IMR-90 (cell line): ENCODE results near the gene TNFRSF9. TPM values are rescaled to one million over a fixed set of nuclear protein-coding genes. Genes with fewer than 3 reads are reported as not detected.

Source experiments
- ATAC-seq: fragments of 200-7000 bp; cut with Tn5 transposase; 2 replicates; pipeline ENCODE4 v1.9.1; 2020; ENCODE audit warnings: low read depth, mild to moderate bottlenecking, moderate library complexity
- BruUV-seq: library from RNA; stranded (reverse); fragments of 400-500 nt; replicated peaks from 2 replicates; lab custom pipeline; 2021; lab: Mats Ljungman, UMichigan
- CTCF ChIA-PET: fragments of 300-600 bp; formaldehyde crosslinking; extraction: SDS; loops from one replicate; lab custom pipeline; 2021; ENCODE audit warnings: antibody characterized with exemption; lab: Yijun Ruan, JAX
- POLR2A ChIA-PET: fragments of 300-600 bp; sonication (Branson Sonifier 250); formaldehyde crosslinking; loops from one replicate; lab custom pipeline; 2022; ENCODE audit warnings: antibody characterized with exemption; ENCODE audit not compliant: unreplicated experiment; lab: Charles Lee
- DNase-seq: peaks from one replicate; pipeline ENCODE4 v3.0.0; 2013
- H2AFZ ChIP-seq: replicated peaks from 2 replicates; pipeline ENCODE3; 2013; ENCODE audit warnings: low read length, mild to moderate bottlenecking; ENCODE audit not compliant: poor library complexity
- H2AK5ac ChIP-seq: 2 replicates; pipeline ENCODE4 v1.6.1; 2013; ENCODE audit warnings: low read depth, low read length, inconsistent platforms
- H2AK9ac ChIP-seq: replicated peaks from 2 replicates; pipeline ENCODE3; 2013; ENCODE audit warnings: mild to moderate bottlenecking, low read depth, low read length, moderate library complexity; ENCODE audit not compliant: poor library complexity
- H2BK120ac ChIP-seq: 2 replicates; pipeline ENCODE4 v1.6.1; 2013; ENCODE audit warnings: low read depth, low read length, inconsistent platforms
- H2BK15ac ChIP-seq: 3 replicates; pipeline ENCODE4 v1.6.1; 2013; ENCODE audit warnings: low read depth, low read length, inconsistent platforms
- H2BK20ac ChIP-seq: 2 replicates; pipeline ENCODE4 v1.6.1; 2013; ENCODE audit warnings: low read depth, mild to moderate bottlenecking, inconsistent platforms, low read length, moderate library complexity
- H2BK5ac ChIP-seq: 2 replicates; pipeline ENCODE4 v1.6.1; 2013; ENCODE audit warnings: mild to moderate bottlenecking, low read depth, low read length, inconsistent platforms; ENCODE audit not compliant: poor library complexity, severe bottlenecking
- H3K14ac ChIP-seq: replicated peaks from 2 replicates; pipeline ENCODE4 v1.6.1; 2013; ENCODE audit warnings: low read depth, low read length, inconsistent platforms
- H3K18ac ChIP-seq: 2 replicates; pipeline ENCODE4 v1.6.1; 2013; ENCODE audit warnings: low read depth, low read length, control low read depth
- H3K23ac ChIP-seq: 2 replicates; pipeline ENCODE4 v1.6.1; 2013; ENCODE audit warnings: low read depth, low read length, inconsistent platforms
- H3K27ac ChIP-seq: 2 replicates; pipeline ENCODE4 v1.5.1; 2013; ENCODE audit warnings: mild to moderate bottlenecking, control low read depth, low read length; ENCODE audit not compliant: insufficient read depth
- H3K27me3 ChIP-seq: 2 replicates; pipeline ENCODE4 v1.6.1; 2013; ENCODE audit warnings: low read length; ENCODE audit not compliant: control insufficient read depth, insufficient read depth
- H3K36me3 ChIP-seq: 2 replicates; pipeline ENCODE4 v1.6.1; 2013; ENCODE audit warnings: low read length, mixed read lengths; ENCODE audit not compliant: control insufficient read depth, insufficient read depth
- H3K4ac ChIP-seq: 2 replicates; pipeline ENCODE4 v1.6.1; 2013; ENCODE audit warnings: low read depth, low read length, inconsistent platforms
- H3K4me1 ChIP-seq: 2 replicates; pipeline ENCODE4 v1.6.1; 2013; ENCODE audit warnings: low read length, mixed read lengths; ENCODE audit not compliant: control insufficient read depth, insufficient read depth
- H3K4me2 ChIP-seq: 2 replicates; pipeline ENCODE4 v1.6.1; 2013; ENCODE audit warnings: low read depth, mild to moderate bottlenecking, control low read depth, low read length, moderate library complexity
- H3K4me3 ChIP-seq: 2 replicates; pipeline ENCODE4 v1.5.1; 2013; ENCODE audit warnings: low read depth, mild to moderate bottlenecking, control low read depth, low read length, moderate library complexity; ENCODE audit not compliant: insufficient read depth
- H3K56ac ChIP-seq: 2 replicates; pipeline ENCODE4 v1.6.1; 2013; ENCODE audit warnings: low read length, inconsistent platforms; ENCODE audit not compliant: insufficient read depth; ENCODE audit errors: extremely low read depth
- H3K79me1 ChIP-seq, 2 experiments: 2 replicates each; pipeline ENCODE4 v1.6.1; 2013; ENCODE audit warnings: low read length in 2 of 2, inconsistent platforms in 1 of 2, low read depth in 1 of 2
- H3K9ac ChIP-seq: 2 replicates; pipeline ENCODE4 v1.6.1; 2013; ENCODE audit warnings: low read depth, low read length, control low read depth
- H3K9me1 ChIP-seq: 2 replicates; pipeline ENCODE4 v1.6.1; 2013; ENCODE audit warnings: low read length, inconsistent platforms; ENCODE audit not compliant: insufficient read depth
- H3K9me3 ChIP-seq: 2 replicates; pipeline ENCODE4 v1.6.1; 2013; ENCODE audit warnings: low read length; ENCODE audit not compliant: control insufficient read depth, insufficient read depth
- H4K20me1 ChIP-seq: 2 replicates; pipeline ENCODE4 v1.6.1; 2013; ENCODE audit warnings: low read length, inconsistent platforms; ENCODE audit not compliant: insufficient read depth
- H4K5ac ChIP-seq: 2 replicates; pipeline ENCODE4 v1.6.1; 2013; ENCODE audit warnings: mild to moderate bottlenecking, low read depth, low read length, control low read depth
- H4K8ac ChIP-seq, 2 experiments: 2 replicates each; pipeline ENCODE4 v1.6.1; 2013; ENCODE audit warnings: low read depth in 2 of 2, low read length in 2 of 2, control low read depth in 1 of 2, inconsistent platforms in 1 of 2
- H4K91ac ChIP-seq: 2 replicates; pipeline ENCODE4 v1.6.1; 2013; ENCODE audit warnings: low read depth, low read length, inconsistent platforms; ENCODE audit not compliant: insufficient read depth
- BHLHE40 ChIP-seq: fragments of 150-350 bp; IDR thresholded peaks from 2 replicates; pipeline ENCODE4 v1.6.1; 2016; ENCODE audit warnings: mild to moderate bottlenecking, low read depth, low read length
- CEBPB ChIP-seq: IDR thresholded peaks from 2 replicates; pipeline ENCODE4 v1.6.1; 2012; ENCODE audit warnings: low read depth, low read length, improper control_type of control experiment
- CHD1 ChIP-seq: IDR thresholded peaks from 2 replicates; pipeline ENCODE4 v1.6.1; 2012; ENCODE audit warnings: low read depth, low read length, improper control_type of control experiment
- CTCF ChIP-seq: conservative IDR thresholded peaks from 2 replicates; pipeline ENCODE4 v1.5.1; 2012; ENCODE audit warnings: mild to moderate bottlenecking, low read depth, low read length, improper control_type of control experiment
- ELK1 ChIP-seq: fragments of 150-350 bp; IDR thresholded peaks from 2 replicates; pipeline ENCODE4 v1.6.1; 2016; ENCODE audit warnings: low read depth, mild to moderate bottlenecking, low read length, moderate library complexity, borderline replicate concordance
- FOS ChIP-seq: fragments of 150-350 bp; IDR thresholded peaks from 2 replicates; pipeline ENCODE4 v1.6.1; 2016; ENCODE audit warnings: low read depth, low read length
- MAFK ChIP-seq: IDR thresholded peaks from 2 replicates; pipeline ENCODE4 v1.6.1; 2012; ENCODE audit warnings: low read depth, low read length, improper control_type of control experiment
- MAZ ChIP-seq: IDR thresholded peaks from 2 replicates; pipeline ENCODE4 v1.6.1; 2012; ENCODE audit warnings: low read depth, mild to moderate bottlenecking, low read length, improper control_type of control experiment, moderate library complexity, borderline replicate concordance
- MXI1 ChIP-seq: IDR thresholded peaks from 2 replicates; pipeline ENCODE4 v1.6.1; 2012; ENCODE audit warnings: low read depth, mild to moderate bottlenecking, low read length, moderate library complexity, borderline replicate concordance
- NFE2L2 ChIP-seq: fragments of 150-350 bp; IDR thresholded peaks from 2 replicates; pipeline ENCODE4 v1.6.1; 2016; ENCODE audit warnings: low read depth, mild to moderate bottlenecking, low read length
- POLR2A ChIP-seq: IDR thresholded peaks from 2 replicates; pipeline ENCODE4 v1.6.1; 2012; ENCODE audit warnings: mild to moderate bottlenecking, low read depth, low read length
- RAD21 ChIP-seq: IDR thresholded peaks from 2 replicates; pipeline ENCODE4 v1.6.1; 2012; ENCODE audit warnings: low read length, improper control_type of control experiment
- RCOR1 ChIP-seq: IDR thresholded peaks from 2 replicates; pipeline ENCODE4 v1.6.1; 2012; ENCODE audit warnings: mild to moderate bottlenecking, low read length, improper control_type of control experiment; ENCODE audit not compliant: insufficient replicate concordance
- RFX5 ChIP-seq: IDR thresholded peaks from 2 replicates; pipeline ENCODE4 v1.8.0; 2012; ENCODE audit warnings: low read depth, mild to moderate bottlenecking, low read length, moderate library complexity
- SMC3 ChIP-seq: fragments of 150-350 bp; IDR thresholded peaks from 2 replicates; pipeline ENCODE4 v1.6.1; 2016; ENCODE audit warnings: low read depth, mild to moderate bottlenecking, antibody characterized with exemption, low read length, moderate library complexity
- USF2 ChIP-seq: fragments of 150-350 bp; IDR thresholded peaks from 2 replicates; pipeline ENCODE4 v1.6.1; 2017; ENCODE audit warnings: mild to moderate bottlenecking, antibody characterized with exemption, low read length, low read depth
- WGBS, 2 experiments: methylation state at CpG; one replicate each; pipeline versions ENCODE4 v1.1.5 to v1.1.7; 2013; ENCODE audit warnings: missing lambda C conversion rate in 2 of 2; ENCODE audit not compliant: insufficient read length in 1 of 2; ENCODE audit errors: extremely low coverage in 2 of 2; 5-methylcytosine and 5-hydroxymethylcytosine counted together
- dilution Hi-C: fragments of 300-500 bp; cut with HindIII; formaldehyde crosslinking; loops from one replicate; pipeline ENCODE4 v1.14.3; 2018; ENCODE audit warnings: low sequenced_read_pairs; ENCODE audit not compliant: unreplicated experiment
- in situ Hi-C: fragments of 300-500 bp; cut with MboI; formaldehyde crosslinking; loops from 3 replicates; pipeline ENCODE4 v1.14.3; 2019; ENCODE audit warnings: low sequenced_read_pairs, inconsistent platforms, mixed read lengths
- intact Hi-C: fragments of 100-400 bp; cut with micrococcal nuclease; formaldehyde crosslinking; loops from 2 replicates; pipeline ENCODE4 v1.10.0; 2022
- polyA plus RNA-seq, 3 experiments: library from polyadenylated mRNA; depleted of rRNA; stranded (reverse); fragments of >200 nt; gene quantifications; 2 replicates each; pipeline ENCODE4 v1.2.3, GENCODE V29; 2012; ENCODE audit warnings: low replicate concordance in 1 of 3
- total RNA-seq: library from RNA; depleted of rRNA; stranded (reverse); fragments of >200 nt; gene quantifications from 2 replicates; pipeline ENCODE4 v1.2.3, GENCODE V29; 2012

Gene TNFRSF9
- total and polyA plus RNA-seq, 2 of the 4 experiments (the other 2 are of a cell fraction) = 0.43 to 0.72 TPM

- H3K4me3 ChIP-seq = no peak overlapping the region
- H4K91ac ChIP-seq = no peak overlapping the region
- no peak overlapping the region for H4K8ac ChIP-seq
- peaks cover 6% of the 10 kb centered on the region; the same call in 1 of the 2 replicates for H3K27me3 ChIP-seq
- H3K79me1 ChIP-seq = no peaks in the 10 kb centered on the region
- no peak overlapping the region for H2BK120ac ChIP-seq
- no TSS peak for BruUV-seq
- H3K4ac ChIP-seq = no peak overlapping the region
- intact Hi-C loops (no loop called here), in situ Hi-C loops (no loop called here), dilution Hi-C loops (no loop called here)
- no peak overlapping the region for H2AK9ac ChIP-seq
- TF ChIP-seq BHLHE40 = no peak
- no peak for TF ChIP-seq CHD1
- no peak for TF ChIP-seq ELK1
- TF ChIP-seq NFE2L2 = no peak
- TF ChIP-seq FOS = no peak
- no peak for TF ChIP-seq RAD21
- no peak for TF ChIP-seq MAZ
- no peak for TF ChIP-seq MAFK
- TF ChIP-seq RCOR1 = no peak
- no peak for TF ChIP-seq CTCF
- no peak for TF ChIP-seq SMC3
- TF ChIP-seq USF2 = no peak
- no peak for TF ChIP-seq POLR2A
- TF ChIP-seq MXI1 = no peak
- no peak for TF ChIP-seq RFX5
- TF ChIP-seq CEBPB = no peak
- H3K18ac ChIP-seq = no peak overlapping the region
- H3K9me3 ChIP-seq = no peaks in the 10 kb centered on the region
- H3K36me3 ChIP-seq = no peaks in the 10 kb centered on the region
- no peak overlapping the region for H3K14ac ChIP-seq
- peaks cover 2% of the 10 kb centered on the region for H3K4me1 ChIP-seq
- H2AFZ ChIP-seq = peak overlapping the region; percentile 67
- DNase-seq (no peak), ATAC-seq (no peak)
- POLR2A ChIA-PET = no interaction called here
- no peak overlapping the region for H3K4me2 ChIP-seq
- no peak overlapping the region for H3K27ac ChIP-seq
- no peak overlapping the region for H2BK20ac ChIP-seq
- no peak overlapping the region for H2BK15ac ChIP-seq
- WGBS, 2 experiments = 65% methylated on average over 8 of the region's 9 CpGs; no CpG with 5 or more reads in 1 of the 2 experiments
- no peaks in the 10 kb centered on the region for H4K20me1 ChIP-seq
- CTCF ChIA-PET = no interaction called here
- H3K56ac ChIP-seq = no peak overlapping the region
- H2BK5ac ChIP-seq = no peak overlapping the region
- no peak overlapping the region for H2AK5ac ChIP-seq
- no peak overlapping the region for H3K23ac ChIP-seq
- H4K5ac ChIP-seq = no peak overlapping the region
- no peak overlapping the region for H3K9ac ChIP-seq
- H3K9me1 ChIP-seq = no peaks in the 10 kb centered on the region; the same call in 1 of the 2 replicates
Measured at GRCh38 chr1:7891804-7892203, 48.8 kb downstream of the TNFRSF9 start.
